22Rv1 (cell line): Measurements from ENCODE around the gene ONECUT2.

Experiments
- H3K27ac ChIP-seq: fragments of 450-650 bp; 2 replicates; pipeline ENCODE4 v1.5.1; 2017
- CTCF ChIP-seq: fragments of 450-650 bp; IDR thresholded peaks from 2 replicates; pipeline ENCODE4 v1.5.1; 2017; ENCODE audit warnings: mild to moderate bottlenecking
- ZFX ChIP-seq: fragments of 450-650 bp; IDR thresholded peaks from 2 replicates; pipeline ENCODE4 v1.6.1; 2017; ENCODE audit warnings: antibody characterized with exemption, borderline replicate concordance

The ONECUT2 gene

GRCh38 chr18:57443247-57443646, 8.1 kb downstream of the ONECUT2 start:
- TF ChIP-seq ZFX (no peak), CTCF (no peak)
- peak overlapping the region; percentile 93 for H3K27ac ChIP-seq

GRCh38 chr18:57443702-57444101, 8.5 kb downstream of the ONECUT2 start:
- H3K27ac ChIP-seq, result peak overlapping the region; percentile 93
- TF ChIP-seq CTCF, result no peak
- TF ChIP-seq ZFX, result no peak

- TF ChIP-seq CTCF (no peak), ZFX (no peak)
- H3K27ac ChIP-seq, result peak overlapping the region; percentile 93
These were observed 9.2 kb downstream of the ONECUT2 start for GRCh38 chr18:57444301-57444759.

- no peak for TF ChIP-seq ZFX
- no peak for TF ChIP-seq CTCF
- H3K27ac ChIP-seq, result peak overlapping the region; percentile 93
These were observed 10.5 kb downstream of the ONECUT2 start for GRCh38 chr18:57445488-57446319.

- peak overlapping the region; percentile 93 for H3K27ac ChIP-seq
- TF ChIP-seq CTCF (peak; percentile 85), ZFX (no peak)
These were observed 11.1 kb downstream of the ONECUT2 start for GRCh38 chr18:57446322-57446721.

- peak overlapping the region; percentile 93; the same call in 1 of the 2 replicates for H3K27ac ChIP-seq
- TF ChIP-seq ZFX, result no peak
- TF ChIP-seq CTCF, result no peak
These were observed 12.0 kb downstream of the ONECUT2 start for GRCh38 chr18:57447154-57447621.

- no peak overlapping the region for H3K27ac ChIP-seq
- TF ChIP-seq CTCF (no peak), ZFX (no peak)
These were observed 20.5 kb downstream of the ONECUT2 start for GRCh38 chr18:57455576-57456129.
